Measurements from ENCODE around the gene DTX4. TPM values are rescaled to one million over a fixed set of nuclear protein-coding genes. Genes with fewer than 3 reads are reported as not detected.

DTX4 gene
- total and polyA plus RNA-seq, 8 donors: 5.4 to 58.0 (median 18.3) TPM

- Histone ChIP-seq H3K36me3 (no peaks in the 10 kb centered on the region), H3K4me1 (no peaks in the 10 kb centered on the region), H3K9me3 (no peaks in the 10 kb centered on the region), H3K4me3 (no peak overlapping the region), H3K27me3 (no peaks in the 10 kb centered on the region), H3K27ac (no peak overlapping the region)
- 63 to 78% (median 73%) methylated on average over 8 of the region's 8 CpGs for WGBS, 5 donors
- no peak for DNase-seq
- intact Hi-C loops (cut with DNase I; ENCODE audit: low total_unique reads): no loop called here
- no peak for TF ChIP-seq POLR2A (IDR thresholded peaks at IDR 0.05)
- no peak for TF ChIP-seq EP300 (IDR thresholded peaks at IDR 0.05)
- TF ChIP-seq CTCF (IDR thresholded peaks at IDR 0.05): no peak
- no peak for TF ChIP-seq POLR2AphosphoS5 (IDR thresholded peaks at IDR 0.05)
Measured at GRCh38 chr11:59255281-59255680, 83.3 kb downstream of the DTX4 start.

Small RNAs within 50 kb of the gene (small RNA-seq; reads per million reads assigned to genes)
- 0 reads per million in 4 donors for gene RN7SL42P

Other genes with a start within 250 kb of the DTX4 start
- gene GLYATL1, start 232.6 kb upstream of the DTX4 start, total RNA-seq: 10 to 100 TPM in 1 of 5 donors, under 1 TPM in 1, not detected in 3; 0.73 to 13.4 TPM
- gene GLYATL1, start 232.6 kb upstream of the DTX4 start, polyA plus RNA-seq: 1 to 10 TPM; 1.3 to 1.7 (median 1.4) TPM
- gene GLYATL1B, start 85.8 kb upstream of the DTX4 start, total RNA-seq: not detected
- gene GLYATL1B, start 85.8 kb upstream of the DTX4 start, polyA plus RNA-seq: not detected
- gene FAM111B, start 64.9 kb upstream of the DTX4 start, total RNA-seq: 10 to 100 TPM in 1 of 5 donors, 1 to 10 TPM in 3, under 1 TPM in 1; 0.29 to 37.9 (median 9.2) TPM
- gene FAM111B, start 64.9 kb upstream of the DTX4 start, polyA plus RNA-seq: 1 to 10 TPM; 1.7 to 2.9 (median 2.2) TPM
- gene FAM111A, start 29.3 kb upstream of the DTX4 start, total RNA-seq: 10 to 100 TPM; 13.6 to 78.2 (median 41.5) TPM
- gene FAM111A, start 29.3 kb upstream of the DTX4 start, polyA plus RNA-seq: 10 to 100 TPM in 1 of 3 donors, 1 to 10 TPM in 2; 8.9 to 20.7 (median 9.7) TPM
- 10 to 100 TPM in 3 of 5 donors, 1 to 10 TPM in 1, not detected in 1; 5.3 to 18.4 (median 16.1) TPM for gene MPEG1, start 40.8 kb downstream of the DTX4 start, total RNA-seq
- gene MPEG1, start 40.8 kb downstream of the DTX4 start, polyA plus RNA-seq: 1 to 10 TPM; 1.4 to 5.2 (median 5.0) TPM
- under 1 TPM in 1 of 5 donors, not detected in 4; under 0.01 TPM for gene OR5AN1, start 186.8 kb downstream of the DTX4 start, total RNA-seq
- gene OR5AN1, start 186.8 kb downstream of the DTX4 start, polyA plus RNA-seq: not detected